NT2/D1 (cell line): ENCODE results near the gene BCL7A.

ENCODE experiments used
- DNase-seq: peaks from one replicate; pipeline ENCODE4 v3.0.0-alpha.2; 2011; ENCODE audit warnings: low read depth, low spot score
- H3K27me3 ChIP-seq: 2 replicates; pipeline ENCODE4 v1.6.0; 2011; ENCODE audit warnings: mild to moderate bottlenecking; ENCODE audit not compliant: insufficient read length, insufficient read depth
- H3K36me3 ChIP-seq: 2 replicates; pipeline ENCODE4 v1.6.1; 2011; ENCODE audit warnings: mild to moderate bottlenecking, low read length, mixed read lengths; ENCODE audit not compliant: insufficient read depth, insufficient read length
- H3K4me1 ChIP-seq: 2 replicates; pipeline ENCODE4 v1.5.1; 2011; ENCODE audit not compliant: insufficient read depth, insufficient read length
- H3K4me3 ChIP-seq: 2 replicates; pipeline ENCODE4 v1.5.1; 2011; ENCODE audit warnings: low read depth; ENCODE audit not compliant: insufficient read length
- H3K9ac ChIP-seq: 2 replicates; pipeline ENCODE4 v1.6.0; 2011; ENCODE audit warnings: low read depth; ENCODE audit not compliant: insufficient read length
- H3K9me3 ChIP-seq: 2 replicates; pipeline ENCODE4 v1.5.1; 2011; ENCODE audit warnings: mild to moderate bottlenecking, low read length; ENCODE audit not compliant: insufficient read depth
- SUZ12 ChIP-seq: IDR thresholded peaks from 2 replicates; pipeline ENCODE4 v1.6.1; 2011; ENCODE audit not compliant: insufficient read length, insufficient read depth; ENCODE audit errors: extremely low read depth
- YY1 ChIP-seq: IDR thresholded peaks from 2 replicates; pipeline ENCODE4 v1.6.1; 2011; ENCODE audit not compliant: insufficient read length, insufficient read depth
- ZNF274 ChIP-seq: IDR thresholded peaks from 2 replicates; pipeline ENCODE4 v1.6.1; 2011; ENCODE audit warnings: mild to moderate bottlenecking, low read depth, low read length

Gene BCL7A

GRCh38 chr12:122021822-122022392 lies at the start of gene BCL7A:
TSS of gene BCL7A (plus strand) at chr12:122021884. CDS start at chr12:122022092, 208 bp downstream.
- H3K4me1 ChIP-seq, result peaks cover 11% of the 10 kb centered on the region
- TF ChIP-seq SUZ12 (no peak), ZNF274 (no peak), YY1 (no peak)

DNA sequence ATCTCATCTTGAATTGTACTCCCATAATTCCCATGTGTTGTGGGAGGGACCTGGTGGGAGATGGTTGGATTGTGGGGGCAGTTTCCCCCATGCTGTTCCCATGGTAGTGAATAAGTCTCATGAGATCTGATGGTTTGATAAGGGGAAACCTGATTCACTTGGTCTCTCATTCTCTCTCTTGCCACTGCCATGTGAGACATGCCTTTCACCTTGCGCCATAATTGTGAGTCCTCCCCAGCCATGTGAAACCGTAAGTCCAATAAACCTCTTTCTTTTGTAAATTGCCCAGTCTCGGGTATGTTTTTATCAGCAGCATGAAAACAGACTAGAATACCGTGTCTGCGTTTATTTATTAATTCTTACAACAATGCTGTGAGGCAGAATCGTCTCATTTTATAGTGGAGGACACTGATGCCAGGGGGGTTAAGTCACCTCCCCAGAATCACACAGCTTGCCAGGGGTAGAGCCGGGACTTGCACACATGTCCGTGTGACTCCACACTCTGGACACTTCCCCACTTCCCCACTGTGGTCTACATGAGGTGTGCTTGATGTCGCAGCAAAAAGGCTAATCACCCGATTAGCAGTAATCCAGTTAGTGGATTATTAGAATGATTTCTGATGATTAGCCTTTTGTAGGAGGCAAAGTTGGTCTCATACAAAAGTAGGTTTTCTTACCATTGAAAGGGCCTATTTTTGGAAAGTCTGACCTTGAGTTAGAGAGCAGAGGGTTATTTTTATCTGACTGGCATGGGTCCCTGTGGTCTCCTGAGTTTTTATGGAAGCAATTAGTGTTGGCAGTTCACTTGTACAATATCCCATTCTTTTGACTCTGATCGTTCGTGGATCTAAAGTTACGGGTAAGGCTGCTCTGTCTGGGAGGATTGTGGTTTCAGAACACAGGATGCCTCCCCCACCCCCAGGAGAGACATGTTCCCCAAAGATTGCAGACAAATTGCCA lies 47.4 kb upstream of the BCL7A start:
- H3K27me3 ChIP-seq, result no peaks in the 10 kb centered on the region
- peaks cover 20% of the 10 kb centered on the region for H3K9me3 ChIP-seq
- TF ChIP-seq YY1 (no peak), ZNF274 (no peak), SUZ12 (no peak)
- H3K36me3 ChIP-seq, result peaks cover 1% of the 10 kb centered on the region
- H3K4me1 ChIP-seq, result peaks cover 4% of the 10 kb centered on the region
- no peak for DNase-seq
- no peak overlapping the region for H3K4me3 ChIP-seq
- H3K9ac ChIP-seq, result no peak overlapping the region

More at GRCh38 chr12:122021822-122022392, at the start of gene BCL7A:
- Histone ChIP-seq H3K9me3 (peaks cover 11% of the 10 kb centered on the region; the same call in 1 of the 2 replicates), H3K36me3 (no peaks in the 10 kb centered on the region), H3K27me3 (peaks cover 42% of the 10 kb centered on the region), H3K9ac (peak within 1 kb of the TSS; percentile 90), H3K4me3 (peak within 1 kb of the TSS; percentile 63)
- DNase-seq, result no peak

- Histone ChIP-seq H3K36me3 (no peaks in the 10 kb centered on the region), H3K4me1 (peaks cover 5% of the 10 kb centered on the region), H3K27me3 (no peaks in the 10 kb centered on the region), H3K9ac (no peak overlapping the region), H3K9me3 (peaks cover 20% of the 10 kb centered on the region), H3K4me3 (no peak overlapping the region)
- TF ChIP-seq SUZ12, result no peak
- TF ChIP-seq ZNF274, result no peak
- no peak for TF ChIP-seq YY1
- DNase-seq, result no peak
Observed at GRCh38 chr12:121975021-121975420, 46.7 kb upstream of the BCL7A start.

DNA sequence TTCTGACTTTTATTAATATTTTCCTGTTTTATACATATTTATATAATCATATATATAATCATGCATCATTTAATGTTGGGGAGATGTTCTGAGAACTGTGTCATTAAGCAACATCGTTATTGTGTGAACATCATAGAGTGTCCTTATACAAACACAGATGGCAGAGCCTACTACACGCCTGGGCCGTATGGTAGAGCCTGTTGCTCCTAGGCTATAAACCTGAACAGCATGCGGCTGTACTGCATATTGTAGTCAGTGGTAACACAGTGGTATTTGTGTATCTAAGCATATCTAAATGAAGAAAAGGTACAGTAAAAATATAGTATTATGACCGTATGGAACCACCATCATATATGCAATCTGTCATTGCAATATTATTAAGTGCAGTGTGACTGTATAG lies 44.7 kb upstream of the BCL7A start:
- no peak overlapping the region for H3K9ac ChIP-seq
- H3K4me1 ChIP-seq, result peaks cover 6% of the 10 kb centered on the region
- peaks cover 20% of the 10 kb centered on the region for H3K9me3 ChIP-seq
- no peak for DNase-seq
- no peak overlapping the region for H3K4me3 ChIP-seq
- H3K36me3 ChIP-seq, result no peaks in the 10 kb centered on the region
- TF ChIP-seq YY1, result no peak
- TF ChIP-seq ZNF274, result no peak
- TF ChIP-seq SUZ12, result no peak
- no peaks in the 10 kb centered on the region for H3K27me3 ChIP-seq

DNA sequence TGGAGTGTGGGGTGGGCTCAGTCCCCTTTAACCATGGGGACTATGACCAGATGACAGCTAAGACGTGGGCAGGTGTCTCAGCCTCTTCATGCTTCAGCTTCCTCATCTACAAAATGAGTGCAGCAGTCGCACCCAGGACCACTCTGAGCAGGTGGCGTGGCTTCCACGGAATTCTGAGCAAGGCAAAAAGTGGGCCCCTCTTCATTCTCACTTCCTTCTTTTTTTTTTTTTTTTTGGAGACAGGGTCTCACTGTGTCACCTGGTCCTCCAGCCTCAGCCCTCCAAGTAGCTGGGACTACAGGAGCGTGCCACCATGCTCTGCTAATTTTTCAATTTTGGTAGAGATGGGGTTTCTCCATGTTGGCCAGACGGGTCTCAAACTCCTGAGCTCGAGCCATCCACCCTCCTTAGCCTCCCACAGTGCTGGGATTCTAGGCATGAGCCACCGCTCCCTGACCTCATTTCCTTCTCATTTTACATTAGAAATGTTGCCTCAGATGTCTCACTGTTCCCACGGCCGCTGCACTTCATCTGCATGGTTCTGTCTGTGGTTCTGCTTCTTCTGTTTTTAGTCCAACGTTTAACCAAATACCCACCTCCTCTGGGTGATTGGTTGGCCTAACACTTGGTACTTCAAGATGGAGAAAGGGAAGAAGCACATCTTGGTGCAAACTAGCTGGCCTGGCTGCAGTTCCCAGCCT lies 41.3 kb upstream of the BCL7A start:
- H3K4me1 ChIP-seq, result peaks cover 6% of the 10 kb centered on the region
- H3K9me3 ChIP-seq, result no peaks in the 10 kb centered on the region
- H3K9ac ChIP-seq, result no peak overlapping the region
- no peak for DNase-seq
- H3K27me3 ChIP-seq, result no peaks in the 10 kb centered on the region
- no peak for TF ChIP-seq YY1
- TF ChIP-seq SUZ12, result no peak
- no peak for TF ChIP-seq ZNF274
- H3K4me3 ChIP-seq, result no peak overlapping the region
- H3K36me3 ChIP-seq, result no peaks in the 10 kb centered on the region

DNA sequence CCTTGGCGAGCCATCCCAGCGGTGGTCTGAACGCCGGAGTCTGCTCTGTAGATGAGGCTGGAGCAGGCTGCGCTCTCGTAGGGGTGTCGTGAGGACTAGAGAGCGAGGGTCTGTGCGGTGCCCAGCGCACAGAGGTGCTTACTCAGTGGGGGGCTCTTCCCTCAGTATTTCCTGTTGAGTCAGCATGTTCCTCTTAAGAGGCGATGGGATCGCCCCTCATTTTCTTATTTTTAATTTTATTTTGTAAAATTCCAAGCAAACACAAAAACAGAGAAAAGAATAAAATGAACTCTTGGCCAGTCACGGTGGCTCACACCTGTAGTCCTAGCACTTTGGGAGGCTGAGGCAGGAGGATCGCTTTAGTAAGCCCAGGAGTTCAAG lies 40.8 kb upstream of the BCL7A start:
- Histone ChIP-seq H3K4me3 (no peak overlapping the region), H3K27me3 (no peaks in the 10 kb centered on the region)

More for the DNA sequence above, 40.8 kb upstream of the BCL7A start:
- peaks cover 6% of the 10 kb centered on the region for H3K4me1 ChIP-seq
- TF ChIP-seq YY1, result no peak
- TF ChIP-seq ZNF274, result no peak
- TF ChIP-seq SUZ12, result no peak
- H3K36me3 ChIP-seq, result no peaks in the 10 kb centered on the region
- no peaks in the 10 kb centered on the region for H3K9me3 ChIP-seq
- DNase-seq, result no peak
- H3K9ac ChIP-seq, result no peak overlapping the region
